ENCODE measurements around the gene HIRA. TPM values are rescaled to one million over a fixed set of nuclear protein-coding genes. Genes with fewer than 3 reads are reported as not detected.

Gene HIRA
- total and polyA plus RNA-seq, 9 of the 15 experiments (the other 6 are each of a cell fraction or from before 2014, with no cell fraction given): 0.96 to 132 (median 58.4) TPM

DNA sequence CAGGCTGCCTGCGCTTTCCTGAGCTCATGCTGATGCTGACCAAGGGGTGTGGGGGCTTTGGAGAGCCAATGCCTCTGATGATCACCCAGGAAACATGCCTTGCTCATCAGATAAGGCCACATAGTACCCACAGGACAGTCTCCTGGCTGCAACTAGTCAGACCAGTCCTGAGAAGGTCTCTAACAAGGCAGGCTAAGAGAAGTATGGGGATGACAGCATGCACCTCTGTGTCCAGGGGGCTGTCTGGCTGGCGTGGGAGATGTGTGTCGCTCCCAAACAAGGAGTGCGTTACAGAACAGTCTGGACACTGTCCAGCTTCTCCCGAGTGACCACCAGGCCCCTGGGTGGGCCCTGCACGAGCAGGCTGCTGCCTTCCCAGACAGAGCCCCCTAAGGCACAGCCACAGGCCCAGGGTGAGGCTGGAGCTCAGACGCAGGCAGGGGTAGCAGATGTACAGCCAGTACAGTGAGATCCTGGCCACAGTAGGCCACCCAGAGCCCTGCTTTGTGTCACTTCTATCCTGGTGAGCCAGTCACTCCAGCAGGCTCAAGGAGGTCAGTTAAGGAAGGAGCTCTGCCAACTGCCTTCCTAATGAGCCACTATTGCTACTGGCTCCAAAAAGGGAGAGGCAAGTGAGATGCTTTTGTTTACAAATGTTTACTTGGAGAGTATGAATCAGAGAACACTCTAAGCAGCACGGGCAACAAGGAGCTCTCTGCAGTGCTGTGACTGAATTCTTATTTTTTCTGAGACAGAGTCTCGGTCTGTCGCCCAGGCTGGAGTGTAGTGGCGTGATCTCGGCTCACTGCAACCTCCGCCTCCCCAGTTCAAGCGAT, 74.0 kb downstream of the HIRA start:
- Histone ChIP-seq H2AFZ (ENCODE audit: low read depth, low read length) (no peak overlapping the region), H4K20me1 (replicated peaks; ENCODE audit: control insufficient read depth, insufficient read depth, low read length) (0 out of 2 replicates have a peak, but pooled peaks cover 20% of the 10 kb centered on the region), H3K79me2 (ENCODE audit: control insufficient read depth, insufficient read depth, low read length) (no peaks in the 10 kb centered on the region), H3K27ac (ENCODE audit: extremely low read depth, low read depth, low read length) (no peak overlapping the region), H3K4me2 (ENCODE audit: insufficient read depth, low read length) (no peak overlapping the region), H3K9me3 (replicated peaks; ENCODE audit: control insufficient read depth, insufficient read depth, low read depth, low read length) (no peaks in the 10 kb centered on the region), H3K4me1 (replicated peaks in 1 of 2; ENCODE audit: control insufficient read depth in 2 of 2, insufficient read depth in 2 of 2, low read length in 2 of 2) (peaks cover 0 to 7% of the 10 kb centered on the region in 2 experiments; a peak in 1 of 5 replicates), H3K9ac (ENCODE audit: insufficient read depth in 1 of 2, low read depth in 2 of 2, low read length in 2 of 2) (peak overlapping the region in 1 of 2 experiments; percentile 21; a peak in 1 of 4 replicates), H3K9me1 (ENCODE audit: control insufficient read depth, insufficient read depth, low read length) (peaks cover 3% of the 10 kb centered on the region), H3K36me3 (ENCODE audit: control insufficient read depth, insufficient read depth, low read length) (peaks cover 98% of the 10 kb centered on the region), H3K27me3 (ENCODE audit: control insufficient read depth in 2 of 2, insufficient read depth in 2 of 2, low read length in 2 of 2) (no peaks in the 10 kb centered on the region), H3K4me3 (no peak overlapping the region)
- BruUV-seq (replicated peaks): no TSS peak
- in situ Hi-C loops (cut with MboI) (no loop called here), intact Hi-C loops (cut with micrococcal nuclease) (no loop called here)
- ChIA-PET POLR2A (interaction anchor here (0.6 to 1.4 kb wide), 7 partner anchors 8 to 127 kb away, joined by 3 to 5 read pairs (median 3); partner anchors contain the start of gene C22orf39), CTCF (ENCODE audit: low intra/inter-chr PET ratio) (no interaction called here)
- ATAC-seq (no peak), DNase-seq (ENCODE audit: extremely low read depth in 1 of 4, low spot score in 3 of 4) (no peak), FAIRE-seq (no peak)
- 95% methylated on average over 14 of the region's 14 CpGs for WGBS (ENCODE audit: insufficient coverage, low coverage, missing lambda C conversion rate)
- TF ChIP-seq ID3 (CRISPR knock-in tag; IDR thresholded peaks at IDR 0.05) (no peak), ID3 (tag; IDR thresholded peaks at IDR 0.05) (no peak), ZNF174 (CRISPR knock-in tag; IDR thresholded peaks at IDR 0.05) (no peak), XRCC3 (IDR thresholded peaks at IDR 0.05) (no peak), ZNF444 (CRISPR knock-in tag; IDR thresholded peaks at IDR 0.05) (no peak), ZNF277 (CRISPR knock-in tag; IDR thresholded peaks at IDR 0.05; ENCODE audit: borderline replicate concordance) (no peak)
- TF ChIP-seq, protein P1, sequence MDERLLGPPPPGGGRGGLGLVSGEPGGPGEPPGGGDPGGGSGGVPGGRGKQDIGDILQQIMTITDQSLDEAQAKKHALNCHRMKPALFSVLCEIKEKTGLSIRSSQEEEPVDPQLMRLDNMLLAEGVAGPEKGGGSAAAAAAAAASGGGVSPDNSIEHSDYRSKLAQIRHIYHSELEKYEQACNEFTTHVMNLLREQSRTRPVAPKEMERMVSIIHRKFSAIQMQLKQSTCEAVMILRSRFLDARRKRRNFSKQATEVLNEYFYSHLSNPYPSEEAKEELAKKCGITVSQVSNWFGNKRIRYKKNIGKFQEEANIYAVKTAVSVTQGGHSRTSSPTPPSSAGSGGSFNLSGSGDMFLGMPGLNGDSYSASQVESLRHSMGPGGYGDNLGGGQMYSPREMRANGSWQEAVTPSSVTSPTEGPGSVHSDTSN (CRISPR knock-in tag; IDR thresholded peaks at IDR 0.05; ENCODE audit: low read depth): 0 out of 2 replicates have a peak, but pooled peaks have one; percentile 9
- TF ChIP-seq, protein P1 (tag; conservative IDR thresholded peaks at IDR 0.05; ENCODE audit: low read depth): no peak
- TF ChIP-seq, protein P2, sequence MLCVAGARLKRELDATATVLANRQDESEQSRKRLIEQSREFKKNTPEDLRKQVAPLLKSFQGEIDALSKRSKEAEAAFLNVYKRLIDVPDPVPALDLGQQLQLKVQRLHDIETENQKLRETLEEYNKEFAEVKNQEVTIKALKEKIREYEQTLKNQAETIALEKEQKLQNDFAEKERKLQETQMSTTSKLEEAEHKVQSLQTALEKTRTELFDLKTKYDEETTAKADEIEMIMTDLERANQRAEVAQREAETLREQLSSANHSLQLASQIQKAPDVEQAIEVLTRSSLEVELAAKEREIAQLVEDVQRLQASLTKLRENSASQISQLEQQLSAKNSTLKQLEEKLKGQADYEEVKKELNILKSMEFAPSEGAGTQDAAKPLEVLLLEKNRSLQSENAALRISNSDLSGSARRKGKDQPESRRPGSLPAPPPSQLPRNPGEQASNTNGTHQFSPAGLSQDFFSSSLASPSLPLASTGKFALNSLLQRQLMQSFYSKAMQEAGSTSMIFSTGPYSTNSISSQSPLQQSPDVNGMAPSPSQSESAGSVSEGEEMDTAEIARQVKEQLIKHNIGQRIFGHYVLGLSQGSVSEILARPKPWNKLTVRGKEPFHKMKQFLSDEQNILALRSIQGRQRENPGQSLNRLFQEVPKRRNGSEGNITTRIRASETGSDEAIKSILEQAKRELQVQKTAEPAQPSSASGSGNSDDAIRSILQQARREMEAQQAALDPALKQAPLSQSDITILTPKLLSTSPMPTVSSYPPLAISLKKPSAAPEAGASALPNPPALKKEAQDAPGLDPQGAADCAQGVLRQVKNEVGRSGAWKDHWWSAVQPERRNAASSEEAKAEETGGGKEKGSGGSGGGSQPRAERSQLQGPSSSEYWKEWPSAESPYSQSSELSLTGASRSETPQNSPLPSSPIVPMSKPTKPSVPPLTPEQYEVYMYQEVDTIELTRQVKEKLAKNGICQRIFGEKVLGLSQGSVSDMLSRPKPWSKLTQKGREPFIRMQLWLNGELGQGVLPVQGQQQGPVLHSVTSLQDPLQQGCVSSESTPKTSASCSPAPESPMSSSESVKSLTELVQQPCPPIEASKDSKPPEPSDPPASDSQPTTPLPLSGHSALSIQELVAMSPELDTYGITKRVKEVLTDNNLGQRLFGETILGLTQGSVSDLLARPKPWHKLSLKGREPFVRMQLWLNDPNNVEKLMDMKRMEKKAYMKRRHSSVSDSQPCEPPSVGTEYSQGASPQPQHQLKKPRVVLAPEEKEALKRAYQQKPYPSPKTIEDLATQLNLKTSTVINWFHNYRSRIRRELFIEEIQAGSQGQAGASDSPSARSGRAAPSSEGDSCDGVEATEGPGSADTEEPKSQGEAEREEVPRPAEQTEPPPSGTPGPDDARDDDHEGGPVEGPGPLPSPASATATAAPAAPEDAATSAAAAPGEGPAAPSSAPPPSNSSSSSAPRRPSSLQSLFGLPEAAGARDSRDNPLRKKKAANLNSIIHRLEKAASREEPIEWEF (CRISPR knock-in tag; IDR thresholded peaks at IDR 0.05): no peak
